DMS53 treated with DMSO at 0.1 percent for 48 hours (cell line): ENCODE results near the gene ZNF565.
A peak's percentile ranks its signal among the peaks of the same experiment; 100 is the strongest.
"Not testable (repeated sequence)": the region's sequence is repeated elsewhere in the genome, so short reads cannot be mapped to it uniquely, and the experiment has no call there.

Experiments
- DNase-seq: peaks from one replicate; lab custom pipeline; 2025; ENCODE audit not compliant: unreplicated experiment; lab: John Stamatoyannopoulos, UW

Gene ZNF565

DNA sequence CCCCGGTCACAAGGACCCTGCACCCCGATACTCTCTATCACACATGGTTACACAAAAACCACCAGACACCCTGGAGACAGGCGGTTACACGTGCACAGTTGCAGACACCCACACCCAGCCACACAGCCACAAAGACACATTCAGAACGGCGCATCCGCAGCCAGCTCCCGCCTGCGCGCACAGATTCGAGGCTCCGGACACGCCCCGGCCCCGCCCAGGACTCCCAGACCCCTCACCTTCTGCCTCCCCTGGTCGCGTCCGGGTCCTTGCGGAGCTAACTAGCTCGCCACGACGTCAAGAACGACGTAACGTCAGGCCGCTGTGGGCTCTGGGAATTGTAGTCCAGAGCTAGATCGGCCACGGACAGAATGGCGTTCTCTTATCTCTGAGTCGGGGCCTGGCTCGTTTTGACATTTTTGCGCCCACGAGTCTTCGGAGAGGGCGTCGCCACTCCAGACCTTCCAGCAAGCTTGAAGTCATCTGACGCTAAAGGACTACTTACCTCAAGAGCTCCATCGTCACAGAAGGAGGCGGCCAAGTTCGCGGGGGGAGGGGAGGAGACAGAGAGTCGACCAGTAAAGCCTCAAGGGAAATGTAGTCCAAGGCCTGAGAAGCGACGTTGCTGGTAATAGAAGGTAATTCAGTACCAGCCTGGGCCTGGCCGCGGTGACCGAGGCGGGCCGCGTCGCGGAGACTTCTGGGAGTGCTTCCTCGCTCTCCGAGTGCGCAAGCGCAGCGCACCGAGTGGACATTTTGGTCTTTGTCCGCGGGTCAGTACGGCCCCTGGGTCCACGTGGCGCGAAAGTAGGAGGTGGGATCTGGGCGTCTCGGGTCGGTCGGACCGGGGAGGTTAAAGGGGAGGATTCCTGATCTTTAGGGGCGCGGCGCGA, at the start of gene ZNF565, which contains the start of gene ZNF146:
Gene ZNF565, minus strand, starts transcription at position 280 of the 890 bp plus-strand sequence. CDS start 12,680 bp downstream, outside the sequence.
Gene ZNF146, plus strand, starts transcription at position 721 of the 890 bp plus-strand sequence. CDS start 21,335 bp downstream, outside the sequence.
- peak; percentile 99 for DNase-seq

DNA sequence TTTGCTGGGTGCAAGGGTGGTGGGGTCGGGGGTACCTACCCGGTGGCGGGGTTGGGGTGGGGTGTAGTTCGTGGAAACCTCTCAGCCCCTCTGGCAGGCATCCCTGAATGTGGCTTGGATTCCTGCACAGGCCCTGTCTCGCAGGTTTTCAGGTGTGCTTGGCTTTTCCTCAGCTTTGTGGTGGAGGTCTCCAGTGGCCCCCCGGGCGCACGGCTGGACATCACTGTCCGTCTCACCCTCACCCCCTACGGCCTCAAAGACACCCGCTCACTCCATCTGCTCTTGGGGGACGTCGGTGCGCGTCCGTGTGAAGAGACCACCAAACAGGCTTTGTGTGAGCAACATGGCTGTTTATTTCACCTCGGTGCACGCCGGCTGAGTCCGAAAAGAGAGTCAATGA, 44.7 kb upstream of the ZNF565 start:
- no peak for DNase-seq

DNA sequence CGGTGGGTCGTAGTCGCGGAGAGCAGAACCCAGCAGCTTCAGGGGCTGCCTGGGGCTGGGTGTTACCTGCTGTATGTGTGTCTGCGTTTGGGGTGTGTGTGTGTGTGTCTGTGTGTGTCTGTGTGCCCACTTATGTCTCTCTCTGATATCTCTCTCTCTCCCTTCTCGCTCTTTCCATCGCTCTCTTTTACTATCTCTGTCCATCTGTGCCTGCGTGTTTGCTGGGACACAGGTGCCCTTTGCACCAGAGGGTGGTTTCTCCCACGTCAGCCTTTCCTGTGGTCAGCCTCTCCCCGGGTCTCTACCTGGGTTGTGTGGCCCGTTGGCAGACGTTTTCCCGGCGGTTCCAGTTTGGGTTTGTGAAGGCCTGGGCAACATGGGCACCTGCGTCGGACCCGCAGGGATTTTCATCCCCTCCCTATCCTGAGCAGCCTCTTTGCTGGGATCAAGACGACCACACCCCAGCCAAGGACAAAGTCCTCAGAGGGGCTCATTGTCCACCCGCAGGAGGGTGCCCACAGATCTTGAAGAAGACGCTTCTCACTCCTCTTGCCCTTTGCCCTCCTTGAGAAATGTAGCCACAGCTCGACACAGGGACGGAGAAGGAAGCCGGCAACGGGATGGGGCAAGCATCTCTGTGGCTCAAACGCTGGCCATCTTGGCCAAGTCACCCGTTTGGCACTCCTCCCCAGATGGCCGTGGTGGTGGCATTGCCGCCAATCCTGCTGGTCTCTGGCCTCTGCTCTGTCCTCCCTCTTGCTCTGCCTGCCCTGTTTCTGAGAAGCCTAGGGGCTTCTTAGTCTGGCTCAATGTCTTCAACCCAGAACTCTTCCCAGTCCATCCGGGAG, 43.8 kb upstream of the ZNF565 start:
- DNase-seq: no peak

DNA sequence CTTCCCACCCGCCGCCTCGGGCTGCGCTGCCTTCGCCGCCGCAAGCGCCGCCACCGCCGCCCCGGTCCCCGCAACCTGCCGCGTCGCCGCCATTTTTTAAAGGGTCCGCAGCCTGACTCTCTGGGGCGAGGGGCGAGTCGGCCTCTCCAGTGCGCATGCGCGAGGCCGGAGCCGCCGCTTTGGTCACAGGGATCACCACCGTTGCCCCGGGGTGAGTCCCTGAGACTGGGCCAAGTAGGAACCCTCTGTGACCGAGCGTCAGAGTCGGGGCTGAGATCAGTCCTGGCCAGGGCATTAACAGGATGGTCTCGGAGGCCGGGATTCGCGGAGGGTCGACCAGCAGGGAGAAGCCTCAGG, 43.0 kb upstream of the ZNF565 start:
- DNase-seq: no peak

DNA sequence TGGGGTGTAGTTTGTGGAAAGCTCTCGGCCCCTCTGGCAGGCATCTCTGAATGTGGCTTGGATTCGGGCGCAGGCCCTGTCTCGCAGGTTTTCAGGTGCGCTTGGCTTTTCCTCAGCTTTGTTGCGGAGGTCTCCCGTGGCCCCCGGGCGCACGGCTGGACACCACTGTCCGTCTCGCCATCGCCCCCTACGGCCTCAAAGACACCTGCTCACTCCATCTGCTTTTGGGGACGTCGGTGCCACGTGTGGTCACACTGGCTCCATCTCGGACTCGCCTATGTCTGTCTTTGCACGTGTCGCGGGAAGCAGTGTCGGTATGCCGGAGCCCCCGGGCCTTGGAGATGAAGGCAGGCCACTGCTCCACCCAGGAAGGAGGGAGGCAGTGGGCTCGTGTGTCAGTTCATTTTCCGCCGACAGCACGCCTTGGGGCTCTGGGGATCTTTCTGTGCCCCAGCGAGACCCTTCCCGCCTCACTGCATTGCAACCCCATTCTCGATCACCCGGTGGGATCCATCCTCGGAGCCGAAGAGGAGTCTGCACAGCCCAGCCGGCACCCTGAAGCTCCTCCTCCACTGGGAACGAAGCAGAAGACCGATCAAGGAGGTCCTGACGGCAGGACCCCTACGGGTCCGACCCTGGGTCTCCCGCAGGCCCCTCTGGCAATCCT, 42.5 kb upstream of the ZNF565 start:
- no peak for DNase-seq

DNA sequence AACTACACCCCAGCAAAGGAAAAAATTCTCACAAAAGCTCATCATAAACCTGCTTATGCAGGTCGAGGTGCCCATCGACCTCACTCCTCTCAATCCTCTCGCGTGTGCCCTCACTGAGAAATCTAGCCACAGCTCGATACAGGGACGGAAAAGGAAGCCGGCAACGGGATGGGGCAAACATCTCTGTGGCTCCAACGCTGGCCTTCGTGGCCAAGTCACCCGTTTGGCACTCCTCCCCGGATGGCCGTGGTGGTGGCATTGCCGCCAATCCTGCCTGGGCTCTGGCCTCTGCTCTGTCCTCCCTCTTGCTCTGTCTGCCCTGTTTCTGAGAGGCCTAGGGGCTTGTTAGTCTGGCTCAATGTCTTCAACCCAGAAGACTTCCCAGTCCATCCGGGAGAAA, 41.6 kb upstream of the ZNF565 start:
- no peak for DNase-seq

DNA sequence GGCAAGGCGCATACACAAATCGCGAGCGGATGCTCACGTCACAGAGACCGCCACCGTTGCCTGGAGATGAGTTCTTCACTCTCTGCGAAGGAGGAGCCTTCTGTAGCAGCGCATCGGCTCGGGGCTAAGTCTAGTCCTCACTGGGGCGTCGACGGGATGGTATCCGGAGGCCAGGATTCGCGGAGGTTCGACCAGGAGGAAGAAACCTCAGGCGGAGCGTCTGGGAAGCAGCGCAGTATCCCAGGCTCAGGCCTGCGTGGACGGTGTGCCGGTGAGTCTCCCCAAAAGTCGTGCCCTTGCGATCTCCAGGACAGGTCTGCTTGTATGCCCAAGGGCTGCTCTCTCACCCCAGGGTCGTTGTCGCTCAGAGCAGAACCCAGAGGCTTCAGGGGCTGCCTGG, 40.9 kb upstream of the ZNF565 start:
- no peak for DNase-seq

DNA sequence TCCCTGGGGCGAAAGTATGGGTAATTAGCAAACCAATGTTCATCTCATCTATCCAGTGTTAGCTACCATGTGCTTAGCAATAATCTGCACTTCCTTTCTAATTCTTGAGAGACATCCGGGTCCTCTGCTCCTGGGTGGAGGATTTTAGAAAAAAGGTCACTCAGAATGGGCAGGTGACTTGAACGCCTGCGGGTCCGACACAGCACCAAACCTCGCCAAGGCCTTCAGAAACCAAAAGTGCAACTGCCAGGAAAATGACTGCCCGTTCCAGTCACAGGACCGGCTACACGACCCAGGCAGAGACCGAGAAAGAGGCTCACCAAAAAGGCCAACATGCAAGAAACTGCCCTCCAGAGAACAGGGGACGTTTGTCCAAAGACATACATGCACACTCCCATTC, 40.4 kb upstream of the ZNF565 start:
- no peak for DNase-seq

DNA sequence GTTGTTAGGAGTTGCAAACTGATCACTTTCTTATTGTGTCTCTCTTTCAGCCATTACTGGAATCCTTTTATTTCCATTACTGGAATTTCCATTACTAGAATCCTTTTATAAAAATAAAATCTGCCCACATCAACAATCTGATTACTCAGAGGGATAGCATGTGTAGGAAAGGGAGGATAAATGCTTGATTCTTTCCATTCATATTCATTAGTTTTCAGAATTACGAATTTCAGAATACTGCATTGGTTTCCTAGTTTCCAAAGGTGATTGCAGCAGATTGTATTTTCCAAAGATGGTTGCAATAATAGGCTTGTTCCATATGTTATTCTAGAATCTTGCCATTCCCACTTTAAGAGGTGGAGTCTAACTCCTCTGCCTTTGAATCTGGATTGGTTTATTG, 37.6 kb upstream of the ZNF565 start:
- no peak for DNase-seq

DNA sequence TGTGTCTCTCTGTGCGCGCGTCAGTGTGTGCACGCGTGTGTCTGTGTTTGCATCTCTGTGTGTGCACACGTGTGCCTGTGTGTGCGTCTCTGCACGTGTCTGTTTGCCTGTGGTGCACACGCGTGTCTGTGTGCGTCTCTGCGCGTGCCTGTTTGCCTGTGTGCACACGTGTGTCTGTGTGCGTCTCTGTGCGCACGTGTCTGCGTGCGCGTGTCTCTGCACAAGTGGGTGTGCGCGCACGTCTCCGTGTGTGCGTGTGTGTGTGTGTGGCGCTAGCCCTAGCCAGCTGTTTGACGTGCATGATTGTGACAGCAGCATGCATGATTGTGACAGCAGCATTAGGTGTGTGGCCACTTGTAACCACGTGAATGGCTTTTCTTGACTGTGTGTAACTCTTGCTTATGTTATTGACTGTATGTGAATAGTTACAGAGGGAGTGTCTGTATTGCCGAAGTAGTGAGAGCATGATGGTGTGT, 31.6 kb upstream of the ZNF565 start:
- DNase-seq: no peak

DNA sequence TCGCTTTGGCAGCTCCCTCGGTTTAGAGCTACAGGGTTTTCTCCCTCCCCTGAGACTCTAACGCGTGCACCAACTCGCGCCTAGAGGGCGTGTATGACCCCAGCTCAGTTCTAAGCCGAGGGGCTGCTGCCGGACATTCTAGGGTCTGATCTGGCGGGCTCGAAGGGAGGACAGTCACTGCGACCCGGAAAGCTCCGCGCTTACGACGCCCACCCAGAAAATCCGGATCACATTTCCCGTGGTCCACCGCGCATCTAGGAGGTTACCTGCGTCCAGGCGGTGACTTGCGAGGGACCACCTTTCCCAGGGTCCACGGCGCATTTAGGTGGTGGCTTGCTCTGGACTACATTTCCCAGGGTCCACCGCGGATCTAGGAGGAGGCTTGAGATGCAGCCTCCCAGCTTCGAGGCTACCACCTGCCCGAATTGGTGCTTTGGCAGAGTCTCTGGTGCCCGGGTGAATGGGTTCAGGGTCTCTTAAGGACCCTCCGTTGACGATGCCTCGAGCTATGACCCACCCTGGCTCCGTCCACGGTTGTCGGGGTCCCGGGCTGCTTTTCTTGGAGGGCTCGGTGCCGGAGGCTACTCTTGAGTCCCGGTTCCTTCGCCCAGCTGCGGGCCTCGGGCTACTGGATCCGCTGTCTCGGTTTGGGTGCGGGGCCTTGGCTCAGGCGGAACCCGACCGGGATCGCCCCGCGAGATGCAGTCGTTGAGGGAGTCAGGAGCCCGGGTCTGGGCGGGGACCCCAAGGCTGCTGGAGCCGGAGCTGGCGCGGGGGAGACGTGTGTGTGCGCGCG, 30.9 kb upstream of the ZNF565 start:
- no peak for DNase-seq

DNA sequence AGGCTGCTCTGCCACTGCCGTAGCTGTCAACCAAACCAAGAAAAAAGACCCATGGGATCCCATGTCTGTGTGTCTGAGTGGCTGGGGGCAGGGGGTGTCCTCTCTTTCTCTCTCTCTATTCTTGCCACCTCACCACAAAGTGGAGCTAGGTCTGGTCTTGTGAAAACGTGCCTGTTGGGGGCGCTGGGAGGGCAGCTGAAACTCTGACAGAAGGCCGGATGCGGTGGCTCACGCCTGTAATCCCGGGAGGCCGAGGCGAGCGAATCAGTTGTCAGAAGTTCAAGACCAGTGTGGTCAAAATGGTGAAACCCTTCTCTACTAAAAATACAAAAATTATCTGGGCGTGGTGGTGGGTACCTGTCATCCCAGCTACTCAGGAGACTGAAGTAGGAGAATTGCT, 29.6 kb upstream of the ZNF565 start:
- no peak for DNase-seq

DNA sequence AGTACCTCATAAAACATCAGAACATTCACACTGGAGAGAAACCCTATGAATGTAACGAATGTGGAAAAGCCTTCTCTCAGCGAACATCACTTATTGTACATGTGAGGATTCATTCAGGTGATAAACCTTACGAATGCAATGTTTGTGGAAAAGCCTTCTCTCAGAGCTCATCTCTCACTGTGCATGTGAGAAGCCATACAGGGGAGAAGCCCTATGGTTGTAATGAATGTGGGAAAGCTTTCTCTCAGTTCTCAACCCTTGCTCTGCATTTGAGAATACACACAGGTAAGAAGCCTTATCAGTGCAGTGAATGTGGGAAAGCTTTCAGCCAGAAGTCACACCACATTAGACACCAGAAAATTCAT, 22.5 kb upstream of the ZNF565 start:
- DNase-seq: no peak

DNA sequence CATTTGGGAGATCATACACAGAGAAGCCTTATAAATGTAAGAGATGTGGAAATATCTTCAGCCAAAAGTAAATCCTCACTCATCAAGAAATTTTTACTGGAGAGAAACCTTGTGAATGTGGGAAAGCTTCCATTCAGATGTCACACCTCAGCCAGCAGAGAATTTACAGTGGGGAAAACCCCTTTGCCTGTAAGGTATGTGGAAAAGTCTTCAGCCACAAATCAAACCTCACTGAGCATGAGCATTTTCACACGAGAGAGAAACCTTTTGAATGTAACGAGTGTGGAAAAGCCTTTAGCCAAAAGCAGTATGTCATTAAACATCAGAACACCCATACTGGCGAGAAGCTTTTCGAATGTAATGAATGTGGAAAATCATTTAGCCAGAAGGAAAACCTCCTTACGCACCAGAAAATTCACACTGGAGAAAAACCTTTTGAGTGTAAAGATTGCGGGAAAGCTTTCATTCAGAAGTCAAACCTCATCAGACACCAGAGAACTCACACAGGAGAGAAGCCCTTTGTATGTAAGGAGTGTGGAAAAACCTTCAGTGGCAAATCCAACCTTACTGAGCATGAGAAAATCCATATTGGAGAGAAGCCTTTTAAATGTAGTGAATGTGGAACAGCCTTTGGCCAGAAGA, 22.0 kb upstream of the ZNF565 start:
- no peak for DNase-seq

DNA sequence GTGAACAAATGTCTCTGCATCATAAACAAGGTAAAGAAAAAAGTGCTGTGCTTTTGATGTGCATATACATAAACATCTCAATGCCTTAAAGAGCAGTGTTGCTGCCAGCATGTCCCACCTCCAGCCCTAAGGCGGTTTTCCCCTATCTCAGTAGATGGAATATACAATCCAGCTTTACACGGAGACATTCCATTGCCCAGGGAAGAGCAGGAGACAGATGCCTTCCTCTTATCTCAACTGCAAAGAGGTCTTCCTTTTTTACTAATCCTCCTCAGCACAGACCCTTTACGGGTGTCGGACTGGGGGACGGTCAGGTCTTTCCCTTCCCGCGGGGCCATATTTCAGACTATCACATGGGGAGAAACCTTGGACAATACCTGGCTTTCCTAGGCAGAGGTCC, 19.2 kb upstream of the ZNF565 start:
- DNase-seq: not testable (repeated sequence)

DNA sequence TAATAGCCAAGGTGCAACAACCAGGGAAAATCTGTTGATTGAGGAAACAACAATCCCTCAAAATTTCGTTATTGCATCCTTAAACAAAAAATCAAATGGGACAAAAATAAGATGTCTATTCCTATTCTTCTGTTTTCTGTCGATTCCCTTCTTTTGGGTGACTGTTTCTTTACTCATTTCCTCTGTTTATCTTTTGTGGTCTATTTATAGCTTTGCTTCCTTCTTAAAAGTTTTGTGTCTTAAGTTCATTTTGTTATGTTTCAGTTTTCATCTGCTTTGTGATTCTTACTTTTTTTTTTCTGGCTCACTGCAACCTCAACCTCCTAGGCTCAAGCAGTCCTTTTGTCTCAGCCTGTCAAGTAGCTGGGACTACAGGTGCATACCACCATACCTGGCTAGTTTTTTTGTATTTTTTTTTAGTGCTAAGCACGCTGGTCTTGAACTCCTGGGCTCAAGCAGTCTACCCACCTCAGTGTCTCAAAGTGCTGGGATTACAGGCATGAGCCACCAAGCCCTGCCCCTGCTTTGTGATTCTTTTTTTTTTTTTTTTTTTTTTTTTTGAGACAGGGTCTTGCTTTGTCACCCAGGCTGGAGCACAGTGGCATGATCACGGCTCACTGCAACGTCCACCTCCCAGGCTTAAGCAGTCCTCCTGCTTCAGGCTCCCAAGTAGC, 10.9 kb upstream of the ZNF565 start:
- no peak for DNase-seq

DNA sequence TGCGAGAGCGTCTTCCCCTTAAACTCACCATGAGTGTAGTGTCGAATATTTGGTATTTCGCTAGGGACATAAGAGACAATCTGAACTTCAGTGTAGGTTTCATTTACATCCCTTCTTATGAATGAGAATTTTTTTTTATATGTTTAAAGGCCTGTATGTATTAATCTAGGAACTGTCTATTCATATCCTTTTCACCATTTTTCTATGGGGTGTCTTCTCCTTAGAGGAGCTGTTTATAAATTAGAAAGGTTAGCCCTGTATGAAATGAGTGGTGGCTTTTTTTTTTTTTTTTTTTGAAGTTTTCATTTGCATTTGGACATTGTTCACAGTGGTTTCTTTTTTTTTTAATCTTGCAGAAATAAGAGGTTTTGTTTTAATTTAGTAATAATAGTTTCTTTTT, 8.0 kb upstream of the ZNF565 start:
- DNase-seq: no peak

DNA sequence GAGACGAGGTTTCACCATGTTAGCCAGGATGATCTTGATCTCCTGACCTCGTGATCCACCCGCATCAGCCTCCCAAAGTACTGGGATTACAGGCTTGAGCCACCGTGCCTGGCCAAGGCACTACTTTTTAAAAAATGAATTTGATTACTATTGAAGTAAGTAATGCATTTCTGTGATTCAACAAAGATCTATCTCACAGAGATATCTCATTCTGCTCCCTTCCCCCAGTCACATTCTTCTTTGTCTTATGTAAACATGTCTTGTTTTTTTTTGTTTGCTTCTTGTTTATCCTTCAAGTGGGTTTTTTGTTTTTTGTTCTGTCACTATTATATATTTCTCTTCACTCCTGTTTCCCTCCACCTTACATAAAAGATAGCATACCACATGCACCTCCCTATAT, 7.0 kb upstream of the ZNF565 start:
- no peak for DNase-seq

DNA sequence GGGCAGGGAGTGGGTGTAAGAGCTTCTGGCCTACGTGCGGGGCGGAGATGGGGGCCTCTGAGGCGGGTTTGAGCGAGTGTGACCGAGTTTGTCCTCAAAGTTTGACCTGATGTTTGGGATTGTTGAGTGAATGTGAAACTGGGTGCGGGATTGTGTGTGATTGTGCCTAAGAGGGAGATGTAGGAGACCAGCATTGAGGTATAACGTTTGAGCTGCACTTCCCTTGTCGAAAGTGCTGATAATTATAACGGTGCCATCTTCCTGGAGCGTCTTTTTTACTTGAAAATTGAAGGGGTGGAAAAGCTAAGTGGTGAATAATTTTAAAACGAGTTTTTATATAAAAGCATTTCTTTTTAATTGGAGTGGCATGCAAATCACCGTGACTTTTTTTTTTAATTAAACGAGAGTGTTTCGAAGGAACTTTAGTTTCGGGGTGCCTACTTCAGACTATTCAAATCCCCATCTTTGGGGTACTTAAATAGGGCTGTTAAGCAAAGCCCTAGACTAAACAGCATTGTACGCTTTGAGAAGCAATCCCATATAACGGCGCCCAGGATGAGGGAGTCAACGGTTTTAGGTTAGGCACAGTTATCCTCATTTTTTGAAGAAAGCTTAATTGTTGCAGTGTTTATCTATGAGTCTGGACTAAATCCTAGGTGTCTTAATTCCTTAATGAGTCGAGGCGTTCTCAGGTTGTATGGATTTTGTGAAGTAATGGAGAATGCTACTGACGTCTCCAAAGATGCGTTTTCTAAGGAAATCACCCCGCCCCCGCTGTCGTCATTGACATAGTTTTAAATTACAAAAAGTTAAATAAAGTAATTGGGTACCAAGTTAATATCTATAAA, 1.0 kb upstream of the ZNF565 start:
- no peak for DNase-seq
